HL-60 (cell line): ENCODE measurements around the gene GCK.

Experiments
- CTCF ChIP-seq: IDR thresholded peaks from one replicate; pipeline ENCODE4 v1.5.1; 2011; ENCODE audit warnings: low read length, control low read depth, inconsistent platforms; ENCODE audit not compliant: insufficient read depth
- GABPA ChIP-seq: IDR thresholded peaks from 2 replicates; pipeline ENCODE4 v1.6.1; 2012; ENCODE audit warnings: low read depth
- POLR2AphosphoS5 ChIP-seq: IDR thresholded peaks from 2 replicates; pipeline ENCODE4 v1.6.1; 2012; ENCODE audit warnings: low read depth
- REST ChIP-seq: IDR thresholded peaks from 2 replicates; pipeline ENCODE4 v1.6.1; 2012; ENCODE audit warnings: low read depth; ENCODE audit not compliant: insufficient replicate concordance
- SPI1 ChIP-seq: IDR thresholded peaks from 2 replicates; pipeline ENCODE4 v1.6.1; 2012; ENCODE audit warnings: low read depth, mild to moderate bottlenecking, borderline replicate concordance

GRCh38 chr7:44201813-44202212, 12.6 kb upstream of the GCK start:
- TF ChIP-seq CTCF (no peak), GABPA (no peak), REST (no peak), SPI1 (no peak), POLR2AphosphoS5 (no peak)
